Measurements from ENCODE around the gene TRAPPC4.

DNA sequence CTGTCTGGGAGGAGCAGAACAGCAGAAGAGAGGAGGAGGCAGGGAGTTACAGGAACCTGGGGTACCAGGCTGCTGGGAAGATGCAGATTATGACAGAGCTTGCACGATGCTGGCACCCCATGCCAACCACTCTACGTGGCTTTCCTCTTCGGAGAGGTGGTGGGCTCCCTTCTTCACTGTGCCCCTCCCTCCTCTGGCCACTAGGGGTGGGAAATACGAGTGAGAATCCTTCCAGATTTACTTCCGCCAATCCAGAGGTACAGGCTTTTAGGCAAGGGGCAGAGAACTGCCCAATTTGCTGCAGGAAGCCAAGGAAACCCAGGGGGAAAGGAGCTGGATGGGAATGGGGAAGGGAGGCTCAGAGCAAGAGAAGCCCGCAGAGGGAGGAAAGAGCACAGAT, 26.1 kb downstream of the TRAPPC4 start:
- TF ChIP-seq, protein P1, sequence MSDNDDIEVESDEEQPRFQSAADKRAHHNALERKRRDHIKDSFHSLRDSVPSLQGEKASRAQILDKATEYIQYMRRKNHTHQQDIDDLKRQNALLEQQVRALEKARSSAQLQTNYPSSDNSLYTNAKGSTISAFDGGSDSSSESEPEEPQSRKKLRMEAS (IDR thresholded peaks at IDR 0.05), result no peak
- no peak for TF ChIP-seq GTF2F1 (IDR thresholded peaks at IDR 0.05; ENCODE audit: borderline replicate concordance, low read depth, low read length)
- TF ChIP-seq, protein P2, sequence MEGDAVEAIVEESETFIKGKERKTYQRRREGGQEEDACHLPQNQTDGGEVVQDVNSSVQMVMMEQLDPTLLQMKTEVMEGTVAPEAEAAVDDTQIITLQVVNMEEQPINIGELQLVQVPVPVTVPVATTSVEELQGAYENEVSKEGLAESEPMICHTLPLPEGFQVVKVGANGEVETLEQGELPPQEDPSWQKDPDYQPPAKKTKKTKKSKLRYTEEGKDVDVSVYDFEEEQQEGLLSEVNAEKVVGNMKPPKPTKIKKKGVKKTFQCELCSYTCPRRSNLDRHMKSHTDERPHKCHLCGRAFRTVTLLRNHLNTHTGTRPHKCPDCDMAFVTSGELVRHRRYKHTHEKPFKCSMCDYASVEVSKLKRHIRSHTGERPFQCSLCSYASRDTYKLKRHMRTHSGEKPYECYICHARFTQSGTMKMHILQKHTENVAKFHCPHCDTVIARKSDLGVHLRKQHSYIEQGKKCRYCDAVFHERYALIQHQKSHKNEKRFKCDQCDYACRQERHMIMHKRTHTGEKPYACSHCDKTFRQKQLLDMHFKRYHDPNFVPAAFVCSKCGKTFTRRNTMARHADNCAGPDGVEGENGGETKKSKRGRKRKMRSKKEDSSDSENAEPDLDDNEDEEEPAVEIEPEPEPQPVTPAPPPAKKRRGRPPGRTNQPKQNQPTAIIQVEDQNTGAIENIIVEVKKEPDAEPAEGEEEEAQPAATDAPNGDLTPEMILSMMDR (IDR thresholded peaks at IDR 0.05; ENCODE audit: control extremely low read depth in 1 of 3, insufficient read depth in 1 of 3, low read depth in 1 of 3, low read length in 3 of 3), result peak; percentile 38 to 63 (median 38)
- TF ChIP-seq POLR2A (IDR thresholded peaks at IDR 0.05; ENCODE audit: control extremely low read depth in 1 of 2, low read depth in 2 of 2, low read length in 2 of 2), result no peak
- no peak for TF ChIP-seq EP300 (IDR thresholded peaks at IDR 0.05; ENCODE audit: borderline replicate concordance in 1 of 2, low read depth in 2 of 2, low read length in 2 of 2)
- TF ChIP-seq YY1 (IDR thresholded peaks at IDR 0.05; ENCODE audit: low read depth, low read length), result no peak
